LNCaP clone FGC (cell line): ENCODE measurements around the gene RBP5.

Experiments
- DNase-seq: peaks from one replicate; pipeline ENCODE4 v3.0.0-alpha.2; 2011; ENCODE audit warnings: low read depth
- H3K4me3 ChIP-seq: 2 replicates; pipeline ENCODE4 v1.5.1; 2011; ENCODE audit warnings: mild to moderate bottlenecking, low read depth, low read length, control low read depth
- TF ChIP-seq, protein P1 (sequence below): IDR thresholded peaks from 2 replicates; pipeline ENCODE4 v1.5.1; 2012; ENCODE audit warnings: mild to moderate bottlenecking; ENCODE audit not compliant: control insufficient read depth, insufficient read depth; ENCODE audit errors: extremely low read depth

Gene RBP5

DNA sequence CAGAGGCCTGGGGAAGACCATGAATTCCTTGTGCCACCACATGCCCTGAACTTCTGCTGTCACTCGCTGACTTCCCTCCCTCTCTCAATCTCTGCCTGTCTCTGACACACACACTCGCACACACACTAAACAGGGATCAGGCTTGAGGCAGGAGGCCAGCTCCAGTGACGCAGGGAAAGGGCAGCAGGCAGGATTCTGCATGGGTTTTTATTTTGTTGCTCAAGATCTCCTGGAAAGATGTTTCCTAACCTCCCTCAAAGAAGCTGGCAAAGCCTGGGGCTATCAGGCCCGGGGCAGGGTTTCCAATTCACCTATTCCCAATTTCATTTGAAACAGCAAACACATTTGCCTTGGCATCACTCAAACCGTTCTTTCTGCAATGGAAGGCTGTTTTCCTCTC lies 33.1 kb upstream of the RBP5 start:
- TF ChIP-seq, protein P1, sequence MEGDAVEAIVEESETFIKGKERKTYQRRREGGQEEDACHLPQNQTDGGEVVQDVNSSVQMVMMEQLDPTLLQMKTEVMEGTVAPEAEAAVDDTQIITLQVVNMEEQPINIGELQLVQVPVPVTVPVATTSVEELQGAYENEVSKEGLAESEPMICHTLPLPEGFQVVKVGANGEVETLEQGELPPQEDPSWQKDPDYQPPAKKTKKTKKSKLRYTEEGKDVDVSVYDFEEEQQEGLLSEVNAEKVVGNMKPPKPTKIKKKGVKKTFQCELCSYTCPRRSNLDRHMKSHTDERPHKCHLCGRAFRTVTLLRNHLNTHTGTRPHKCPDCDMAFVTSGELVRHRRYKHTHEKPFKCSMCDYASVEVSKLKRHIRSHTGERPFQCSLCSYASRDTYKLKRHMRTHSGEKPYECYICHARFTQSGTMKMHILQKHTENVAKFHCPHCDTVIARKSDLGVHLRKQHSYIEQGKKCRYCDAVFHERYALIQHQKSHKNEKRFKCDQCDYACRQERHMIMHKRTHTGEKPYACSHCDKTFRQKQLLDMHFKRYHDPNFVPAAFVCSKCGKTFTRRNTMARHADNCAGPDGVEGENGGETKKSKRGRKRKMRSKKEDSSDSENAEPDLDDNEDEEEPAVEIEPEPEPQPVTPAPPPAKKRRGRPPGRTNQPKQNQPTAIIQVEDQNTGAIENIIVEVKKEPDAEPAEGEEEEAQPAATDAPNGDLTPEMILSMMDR, result no peak
- DNase-seq, result no peak
- no peak overlapping the region for H3K4me3 ChIP-seq

DNA sequence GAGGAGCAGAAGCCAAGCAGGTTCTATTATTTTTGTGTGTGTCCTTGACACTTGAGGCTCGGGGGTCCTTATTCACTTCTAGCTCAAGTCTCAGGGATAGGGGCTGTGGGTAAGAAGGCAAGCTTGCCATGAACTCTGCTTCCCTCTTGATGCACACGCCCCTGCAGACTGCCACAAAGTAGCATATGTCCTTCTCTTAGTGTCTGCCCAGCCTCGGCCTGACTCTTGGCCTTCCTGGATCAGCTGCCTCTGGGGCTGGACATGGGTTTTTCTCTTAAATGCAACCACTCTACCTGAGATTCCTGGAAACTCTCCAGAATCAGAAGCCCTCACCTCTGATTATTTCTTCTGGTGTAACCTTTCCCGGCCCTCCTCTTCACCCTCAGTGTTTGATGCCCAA lies 32.6 kb upstream of the RBP5 start:
- DNase-seq, result no peak
- TF ChIP-seq, protein P1, result no peak
- no peak overlapping the region for H3K4me3 ChIP-seq

DNA sequence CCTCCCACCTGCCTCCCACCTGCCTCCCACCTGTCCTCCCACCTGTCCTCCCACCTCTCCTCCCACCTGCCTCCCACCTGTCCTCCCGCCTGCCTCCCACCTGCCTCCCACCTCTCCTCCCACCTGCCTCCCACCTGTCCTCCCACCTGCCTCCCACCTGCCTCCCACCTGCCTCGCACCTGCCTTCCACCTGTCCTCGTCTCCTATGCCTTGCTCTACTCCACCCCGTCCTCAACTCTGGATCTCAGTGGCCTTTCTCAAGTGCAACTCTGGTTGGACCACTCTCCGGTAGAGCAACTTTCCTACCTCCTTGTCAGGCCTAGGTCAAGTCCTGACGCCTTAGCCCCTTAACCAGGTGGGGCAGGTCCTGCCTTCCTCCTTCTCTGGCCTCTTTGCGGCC lies 31.5 kb upstream of the RBP5 start:
- TF ChIP-seq, protein P1, result no peak
- DNase-seq, result no peak
- no peak overlapping the region for H3K4me3 ChIP-seq

DNA sequence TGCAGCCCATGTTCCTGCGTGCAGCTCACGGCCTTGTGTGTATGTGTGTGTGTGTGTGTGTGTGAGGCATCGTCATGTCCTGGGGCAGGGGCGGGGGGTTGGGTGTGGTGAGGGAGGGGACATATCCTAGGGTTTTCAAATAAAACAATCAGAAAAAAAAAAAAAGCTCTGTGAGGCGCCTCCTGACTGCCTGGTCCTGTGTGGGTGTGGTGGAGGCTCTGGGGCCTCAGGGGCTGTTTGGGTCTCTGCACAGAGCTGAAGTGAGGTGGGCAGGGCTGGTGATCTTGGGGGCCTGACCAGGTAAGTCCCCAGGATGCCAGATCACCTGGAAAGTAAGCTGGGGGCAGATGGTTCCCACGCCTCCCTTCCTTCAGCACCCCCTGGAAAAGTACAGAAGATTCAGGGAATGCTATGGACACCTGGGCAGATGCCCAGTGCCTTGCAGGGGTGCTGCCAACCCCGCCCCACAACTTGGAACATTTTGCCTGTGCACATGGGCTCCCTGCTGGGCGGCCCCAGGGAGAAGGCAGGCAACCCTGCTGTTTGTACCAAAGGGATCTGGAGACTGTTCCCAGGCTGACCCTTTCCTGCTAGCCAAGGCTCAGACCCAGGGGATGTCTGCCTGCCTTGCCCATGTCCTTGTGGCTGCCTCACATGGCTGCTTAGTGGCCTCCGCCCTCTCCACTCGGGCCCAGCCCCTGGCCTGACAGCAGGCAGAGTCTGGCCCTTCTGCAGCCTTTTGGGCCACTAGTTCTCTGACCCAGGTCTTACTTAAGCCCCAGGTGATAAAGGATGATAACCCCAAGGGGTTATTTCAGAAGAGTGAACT lies 30.3 kb upstream of the RBP5 start:
- DNase-seq, result no peak
- H3K4me3 ChIP-seq, result no peak overlapping the region
- TF ChIP-seq, protein P1, result no peak

DNA sequence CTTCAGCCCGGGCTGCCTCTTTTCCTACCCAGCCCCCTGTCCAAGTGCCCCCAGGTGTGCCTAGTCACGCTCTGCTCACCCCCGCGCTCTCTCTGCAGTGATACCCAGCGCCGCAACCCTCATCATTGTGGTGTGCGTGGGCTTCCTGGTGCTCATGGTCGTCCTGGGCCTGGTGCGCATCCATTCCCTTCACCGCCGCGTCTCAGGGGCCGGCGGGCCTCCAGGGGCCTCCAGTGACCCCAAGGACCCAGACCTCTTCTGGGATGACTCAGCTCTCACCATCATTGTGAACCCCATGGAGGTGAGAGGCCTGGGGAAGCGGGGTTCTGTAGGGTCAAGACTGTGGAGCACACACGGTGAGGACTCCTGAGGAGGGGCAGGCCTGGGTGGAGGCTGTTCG lies 28.7 kb upstream of the RBP5 start:
- H3K4me3 ChIP-seq, result no peak overlapping the region
- no peak for DNase-seq
- TF ChIP-seq, protein P1, result no peak

DNA sequence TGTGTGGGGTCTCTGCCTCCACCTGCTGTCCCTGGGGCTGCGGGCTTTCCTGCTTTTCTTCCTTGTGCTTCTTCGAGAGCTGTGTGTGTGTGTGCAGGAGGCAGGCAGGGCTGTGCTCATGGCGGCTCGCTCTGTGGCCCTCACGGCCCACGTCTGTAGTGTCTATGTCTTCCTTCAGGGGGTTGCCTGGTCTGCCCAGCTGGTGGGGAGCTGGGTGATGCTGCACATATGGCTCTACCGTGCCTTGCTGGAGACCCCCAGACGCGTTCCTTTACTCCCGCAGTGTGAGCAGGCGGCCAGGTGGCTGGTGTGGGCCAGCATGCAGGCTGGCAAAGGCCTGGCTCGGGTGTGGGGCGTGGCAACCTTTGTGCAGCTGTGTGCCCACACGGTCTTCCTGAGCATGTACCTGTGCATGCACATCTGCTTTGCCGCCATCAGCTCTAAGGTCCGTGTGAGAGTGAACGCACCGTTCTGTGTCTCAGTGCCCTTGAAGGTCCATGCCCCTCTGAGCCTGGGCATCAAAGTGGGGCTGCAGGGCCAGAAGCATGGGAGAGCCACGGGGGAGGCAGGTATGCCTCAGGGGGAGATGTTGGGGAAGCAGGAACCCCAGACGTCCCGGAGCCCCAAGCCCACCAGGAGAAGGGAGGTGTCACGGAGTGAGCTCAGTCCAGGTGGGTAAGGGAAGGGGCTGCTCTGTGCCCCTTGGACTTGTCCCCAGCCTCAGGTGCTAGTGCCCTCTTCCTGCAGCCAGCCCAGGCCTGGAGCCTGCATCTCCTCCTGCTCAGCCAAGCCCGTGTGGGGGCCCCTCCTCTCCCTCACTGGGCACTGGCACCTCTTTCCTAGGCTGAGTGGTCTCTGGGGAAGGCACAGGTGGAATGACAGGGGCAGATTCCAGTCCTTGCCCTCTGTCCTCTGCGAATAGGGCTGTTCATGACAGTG lies 27.8 kb upstream of the RBP5 start:
- no peak for DNase-seq
- TF ChIP-seq, protein P1, result no peak
- H3K4me3 ChIP-seq, result no peak overlapping the region
